ENCODE measurements around the gene RBM18. TPM values are rescaled to one million over a fixed set of nuclear protein-coding genes. Genes with fewer than 3 reads are reported as not detected.

The RBM18 gene
- polyA plus RNA-seq, 1 donor from 2014 or later, result 48.8 TPM

- Histone ChIP-seq H3K9me2 (ENCODE audit: insufficient read depth, low read length) (no peaks in the 10 kb centered on the region), H3K9me3 (ENCODE audit: low read length) (no peaks in the 10 kb centered on the region), H3K36me3 (ENCODE audit: insufficient read depth, low read length) (peaks cover 5% of the 10 kb centered on the region), H3F3A (ENCODE audit: insufficient read depth, low read length, poor library complexity, severe bottlenecking) (no peaks in the 10 kb centered on the region), H3K27ac (ENCODE audit: low read length) (no peak overlapping the region), H3K79me2 (replicated peaks; ENCODE audit: insufficient read depth, low read length) (peaks cover 19% of the 10 kb centered on the region), H3K27me3 (ENCODE audit: insufficient read depth, low read depth, low read length) (no peaks in the 10 kb centered on the region), H2AFZ (ENCODE audit: low read depth, low read length) (no peak overlapping the region), H3K4me3 (ENCODE audit: low read length) (no peak overlapping the region), H3K9ac (ENCODE audit: low read length) (no peak overlapping the region), H3K4me2 (ENCODE audit: low read length) (no peak overlapping the region), H4K20me1 (ENCODE audit: insufficient read depth) (no peaks in the 10 kb centered on the region)
- TF ChIP-seq REST (IDR thresholded peaks at IDR 0.05; ENCODE audit: borderline replicate concordance), result no peak
- TF ChIP-seq SMC3 (conservative IDR thresholded peaks at IDR 0.05; ENCODE audit: poor library complexity), result no peak
- no peak for TF ChIP-seq EP300 (conservative IDR thresholded peaks at IDR 0.05; ENCODE audit: poor library complexity, severe bottlenecking)
- TF ChIP-seq MXI1 (conservative IDR thresholded peaks at IDR 0.05; ENCODE audit: poor library complexity, severe bottlenecking), result no peak
- no peak for TF ChIP-seq CTCF (IDR thresholded peaks at IDR 0.05; ENCODE audit: poor library complexity, severe bottlenecking)
- no peak for TF ChIP-seq TAF1 (IDR thresholded peaks at IDR 0.05; ENCODE audit: low read depth)
- no peak for TF ChIP-seq POLR2AphosphoS5 (IDR thresholded peaks at IDR 0.05)
- TF ChIP-seq EZH2 (IDR thresholded peaks at IDR 0.05; ENCODE audit: borderline replicate concordance, insufficient read depth, low read length, poor library complexity, severe bottlenecking), result no peak
Measured at GRCh38 chr9:122258886-122259415, 5.7 kb downstream of the RBM18 start.

- TF ChIP-seq MXI1 (conservative IDR thresholded peaks at IDR 0.05; ENCODE audit: poor library complexity, severe bottlenecking) (no peak), EP300 (conservative IDR thresholded peaks at IDR 0.05; ENCODE audit: poor library complexity, severe bottlenecking) (no peak), REST (IDR thresholded peaks at IDR 0.05; ENCODE audit: borderline replicate concordance) (no peak), TAF1 (IDR thresholded peaks at IDR 0.05; ENCODE audit: low read depth) (no peak), CTCF (IDR thresholded peaks at IDR 0.05; ENCODE audit: poor library complexity, severe bottlenecking) (no peak), EZH2 (IDR thresholded peaks at IDR 0.05; ENCODE audit: borderline replicate concordance, insufficient read depth, low read length, poor library complexity, severe bottlenecking) (no peak), SMC3 (conservative IDR thresholded peaks at IDR 0.05; ENCODE audit: poor library complexity) (no peak), RAD21 (conservative IDR thresholded peaks at IDR 0.05) (no peak), POLR2AphosphoS5 (IDR thresholded peaks at IDR 0.05) (no peak)
- H3K36me3 ChIP-seq (ENCODE audit: insufficient read depth, low read length), result peaks cover 5% of the 10 kb centered on the region
Measured at GRCh38 chr9:122256206-122256605, 8.4 kb downstream of the RBM18 start.

More at GRCh38 chr9:122256206-122256605, 8.4 kb downstream of the RBM18 start:
- no peak overlapping the region for H2AFZ ChIP-seq (ENCODE audit: low read depth, low read length)
- no peak overlapping the region for H3K4me2 ChIP-seq (ENCODE audit: low read length)
- no peak overlapping the region for H3K9ac ChIP-seq (ENCODE audit: low read length)
- no peaks in the 10 kb centered on the region for H3F3A ChIP-seq (ENCODE audit: insufficient read depth, low read length, poor library complexity, severe bottlenecking)
- H4K20me1 ChIP-seq (ENCODE audit: insufficient read depth), result no peaks in the 10 kb centered on the region
- no peaks in the 10 kb centered on the region for H3K27me3 ChIP-seq (ENCODE audit: insufficient read depth, low read depth, low read length)
- no peaks in the 10 kb centered on the region for H3K9me3 ChIP-seq (ENCODE audit: low read length)
- H3K79me2 ChIP-seq (replicated peaks; ENCODE audit: insufficient read depth, low read length), result peaks cover 4% of the 10 kb centered on the region
- H3K4me3 ChIP-seq (ENCODE audit: low read length), result no peak overlapping the region
- H3K27ac ChIP-seq (ENCODE audit: low read length), result no peak overlapping the region
- no peaks in the 10 kb centered on the region for H3K9me2 ChIP-seq (ENCODE audit: insufficient read depth, low read length)
